GM10266 (cell line): ENCODE measurements around the gene FNTB.

Source experiments
- DNase-seq: peaks from one replicate; pipeline ENCODE4 v3.0.0; 2012; ENCODE audit errors: extremely low spot score
- CTCF ChIP-seq: IDR thresholded peaks from 2 replicates; pipeline ENCODE4 v1.5.1; 2012; ENCODE audit warnings: mild to moderate bottlenecking, low read depth; ENCODE audit not compliant: control insufficient read depth, insufficient read depth; ENCODE audit errors: missing control alignments

Gene FNTB

DNA sequence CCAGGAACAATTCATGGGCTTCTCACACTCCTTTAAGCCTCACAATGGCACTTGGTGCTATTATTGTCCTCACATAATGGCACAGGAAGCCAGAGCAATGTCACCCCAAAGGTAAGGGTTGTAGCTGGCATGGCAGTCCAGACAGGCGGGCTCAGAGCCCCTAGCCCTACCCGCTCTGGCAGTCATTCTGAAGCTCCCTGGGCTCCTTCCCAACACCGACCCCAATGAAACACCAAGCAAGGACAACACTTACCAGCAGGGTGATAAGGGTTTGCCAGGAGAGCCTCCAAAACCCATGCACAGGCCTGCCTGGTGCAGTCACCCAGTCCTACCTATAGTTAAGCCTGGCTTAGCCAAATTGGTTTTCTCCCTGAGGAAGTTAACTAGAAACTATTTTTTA lies 84.8 kb downstream of the FNTB start:
- no peak for DNase-seq
- TF ChIP-seq CTCF: no peak

- TF ChIP-seq CTCF: no peak
Observed at GRCh38 chr14:65072256-65072655, 85.6 kb downstream of the FNTB start.

DNA sequence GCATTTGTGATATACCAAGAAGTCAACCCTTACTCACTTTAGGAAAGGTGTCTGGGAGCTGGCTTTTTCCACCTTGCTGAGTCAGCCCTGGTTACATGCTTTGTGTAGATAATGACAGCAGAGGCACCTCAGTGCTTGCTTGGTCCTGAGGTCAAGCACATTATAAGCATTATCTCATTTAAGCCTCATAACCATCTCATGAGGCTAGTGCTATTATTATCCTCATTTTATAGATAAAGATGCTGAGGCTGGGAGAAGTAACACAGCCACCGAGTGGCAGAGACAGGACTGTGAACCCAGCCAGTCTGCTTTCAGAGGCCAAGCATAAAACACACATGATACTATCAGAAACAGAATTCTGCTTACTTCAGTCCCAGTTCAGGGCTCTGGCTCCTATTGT lies 86.2 kb downstream of the FNTB start:
- no peak for TF ChIP-seq CTCF
- DNase-seq: no peak

More at GRCh38 chr14:65072256-65072655, 85.6 kb downstream of the FNTB start:
- DNase-seq: no peak

- DNase-seq: no peak
- TF ChIP-seq CTCF: no peak
Observed at GRCh38 chr14:65073605-65074201, 87.0 kb downstream of the FNTB start.

- no peak for TF ChIP-seq CTCF
- no peak for DNase-seq
Observed at GRCh38 chr14:65074449-65075150, 87.9 kb downstream of the FNTB start.

DNA sequence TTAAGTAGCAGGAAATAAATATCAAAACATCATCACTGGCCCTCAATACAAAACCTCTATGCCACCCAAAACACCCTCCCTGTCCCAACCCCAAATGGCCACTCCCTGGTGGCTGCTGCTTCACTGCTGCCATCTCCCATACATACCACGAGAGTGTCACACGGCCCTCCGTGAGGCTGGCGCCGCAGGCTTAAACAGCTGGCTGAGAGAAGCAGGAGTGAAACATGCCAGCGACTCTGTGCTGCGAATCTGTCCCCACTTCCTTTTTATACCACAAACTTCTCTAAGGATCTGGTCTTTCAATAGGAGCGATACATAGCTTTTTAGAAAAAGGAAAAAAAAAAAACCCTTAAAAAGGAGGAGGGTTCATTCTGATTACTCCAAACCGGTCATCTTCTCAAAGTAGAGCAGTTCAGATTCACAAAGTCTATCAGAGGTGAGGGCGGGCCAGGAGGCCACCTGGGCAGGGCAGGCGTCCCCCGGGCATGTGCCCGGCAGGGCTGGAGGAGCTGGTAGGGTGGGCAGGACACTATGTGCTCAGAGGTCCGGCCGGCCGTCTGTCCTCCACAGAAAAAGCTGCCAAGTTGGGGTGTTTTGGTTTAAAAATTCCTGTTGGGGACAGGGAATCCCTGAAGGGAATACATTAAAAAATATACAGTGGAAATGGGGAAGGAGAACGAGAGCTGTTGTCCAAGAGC lies 89.1 kb downstream of the FNTB start:
- TF ChIP-seq CTCF: no peak

GRCh38 chr14:65077318-65077717 lies 90.6 kb downstream of the FNTB start:
- no peak for DNase-seq

More for the DNA sequence above, 89.1 kb downstream of the FNTB start:
- no peak for DNase-seq

More at GRCh38 chr14:65077318-65077717, 90.6 kb downstream of the FNTB start:
- no peak for TF ChIP-seq CTCF
